GM12873 (cell line): ENCODE measurements around the gene TTC21B.

Experiments used
- CTCF ChIP-seq: IDR thresholded peaks from 2 replicates; pipeline ENCODE4 v1.5.1; 2012; ENCODE audit warnings: low read depth, mild to moderate bottlenecking, moderate library complexity, low read length, control low read depth; ENCODE audit not compliant: insufficient read depth; ENCODE audit errors: missing control alignments

Gene TTC21B

GRCh38 chr2:165872101-165872791 is 81.3 kb downstream of the TTC21B start:
- no peak for TF ChIP-seq CTCF

GRCh38 chr2:165871025-165871424 is 82.6 kb downstream of the TTC21B start:
- TF ChIP-seq CTCF, result no peak

- TF ChIP-seq CTCF, result no peak
These were observed 83.2 kb downstream of the TTC21B start for GRCh38 chr2:165870346-165870745.

GRCh38 chr2:165868211-165868610 is 85.4 kb downstream of the TTC21B start:
- TF ChIP-seq CTCF, result no peak

GRCh38 chr2:165864296-165864695 is 89.3 kb downstream of the TTC21B start:
- TF ChIP-seq CTCF, result no peak

- no peak for TF ChIP-seq CTCF
These were observed 89.7 kb downstream of the TTC21B start for GRCh38 chr2:165863810-165864261.

- no peak for TF ChIP-seq CTCF
These were observed 95.7 kb downstream of the TTC21B start for GRCh38 chr2:165857876-165858275.
